Activated CD8-positive, alpha-beta memory T cell treated with anti-CD3 and anti-CD28 coated beads, Interleukin-2, amount 50 U/mL, for 24 hours (primary cell): ENCODE data around the gene MARCHF10.
"Not testable (repeated sequence)": the region's sequence is repeated elsewhere in the genome, so short reads cannot be mapped to it uniquely, and the experiment has no call there.

ENCODE experiments used
- DNase-seq: peaks from one replicate; pipeline ENCODE4 v3.0.0-alpha.2; 2020; ENCODE audit errors: extremely low read depth

The MARCHF10 gene

DNA sequence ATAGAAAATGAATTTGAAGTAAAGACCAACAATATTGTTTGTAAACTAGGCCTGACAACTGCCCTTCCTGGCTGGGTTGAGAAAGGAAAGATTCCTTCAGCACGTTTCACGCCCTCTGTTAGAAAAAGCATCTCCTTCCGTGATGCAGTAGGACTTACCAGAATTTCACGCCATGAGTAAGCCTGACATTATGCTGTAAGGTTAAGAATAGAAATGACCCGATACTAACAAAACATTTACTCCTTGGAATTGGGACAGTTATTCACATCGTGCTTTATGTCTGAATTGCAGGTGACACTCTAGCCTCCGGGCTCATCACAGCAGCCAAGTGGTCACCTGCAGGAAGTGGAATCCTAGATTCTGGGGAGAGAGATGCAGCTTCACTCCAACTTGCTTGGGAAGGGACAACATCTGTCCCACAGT lies 17.5 kb downstream of the MARCHF10 start:
- DNase-seq, result no peak

DNA sequence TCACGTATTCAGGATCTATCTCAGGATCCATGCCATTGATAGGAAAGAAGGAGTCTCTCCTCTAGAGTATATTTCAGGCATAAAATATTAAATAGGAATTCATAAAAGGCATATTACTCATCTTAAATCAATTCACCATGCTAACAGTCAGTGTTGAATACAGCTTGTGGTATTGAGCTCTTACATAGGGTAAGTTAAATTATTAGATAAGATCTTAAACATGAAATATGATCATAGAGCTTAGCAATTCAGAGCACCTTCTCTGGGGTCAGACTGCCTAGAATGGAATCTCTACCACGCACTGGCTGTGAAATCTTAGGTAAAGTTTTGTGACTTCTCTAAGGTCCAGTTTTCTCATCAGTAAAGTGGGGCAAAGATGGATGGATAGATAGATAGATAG lies 20.7 kb downstream of the MARCHF10 start:
- no peak for DNase-seq

DNA sequence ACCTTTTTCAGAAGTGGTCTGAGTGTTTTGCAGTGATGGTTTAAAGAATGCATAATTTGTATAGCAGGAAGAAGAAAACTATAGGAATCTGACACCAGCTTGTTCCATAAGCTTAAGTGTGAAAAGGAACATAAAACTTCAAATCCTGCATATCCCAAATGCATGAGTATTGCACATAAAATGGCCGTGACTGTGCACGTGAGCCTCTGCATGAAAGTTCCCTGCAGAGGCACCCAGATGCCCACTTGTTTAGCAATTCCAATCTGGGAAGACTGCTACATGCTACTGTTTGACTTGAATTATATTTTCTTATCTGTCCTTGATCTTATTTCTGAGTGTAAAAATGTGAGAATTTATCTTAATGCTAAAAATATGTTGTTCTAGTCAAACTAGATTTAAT lies 21.5 kb downstream of the MARCHF10 start:
- no peak for DNase-seq

DNA sequence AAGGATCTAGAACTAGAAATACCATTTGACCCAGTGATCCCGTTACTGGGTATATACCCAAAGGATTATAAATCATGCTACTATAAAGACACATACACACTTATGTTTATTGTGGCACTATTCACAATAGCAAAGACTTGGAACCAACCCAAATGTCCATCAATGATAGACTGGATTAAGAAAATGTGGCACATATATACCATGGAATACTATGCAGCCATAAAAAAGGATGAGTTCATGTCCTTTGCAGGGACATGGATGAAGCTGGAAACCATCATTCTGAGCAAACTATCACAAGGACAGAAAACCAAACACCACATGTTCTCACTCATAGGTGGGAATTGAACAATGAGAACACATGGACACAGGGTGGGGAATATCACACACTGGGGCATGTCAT lies 22.1 kb downstream of the MARCHF10 start:
- not testable (repeated sequence) for DNase-seq

DNA sequence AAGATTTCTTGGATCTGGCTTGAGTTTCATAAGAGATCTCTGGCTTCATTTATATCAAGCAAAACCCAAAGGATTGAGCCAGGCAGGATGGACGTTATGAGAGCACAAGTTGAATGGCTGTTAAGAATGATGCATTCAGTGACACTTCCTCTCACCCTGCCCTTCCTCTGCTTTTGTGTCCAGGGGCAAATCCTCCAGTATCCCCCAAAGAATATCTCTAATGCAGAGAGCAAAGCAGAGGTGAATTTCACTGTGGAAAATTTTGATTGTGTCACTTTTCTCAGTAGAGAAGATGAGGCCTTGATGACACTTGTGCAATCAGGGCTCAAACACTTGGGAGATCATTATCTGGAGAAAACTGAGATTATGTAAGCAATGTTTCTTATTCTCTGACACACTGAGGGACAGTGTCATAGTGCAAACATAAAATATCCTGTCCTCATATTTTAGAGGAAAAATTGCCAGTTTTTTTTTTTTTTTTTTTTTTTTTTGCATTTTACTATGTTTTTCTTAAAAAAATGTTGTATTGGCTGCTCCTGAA lies 25.3 kb downstream of the MARCHF10 start:
- no peak for DNase-seq

DNA sequence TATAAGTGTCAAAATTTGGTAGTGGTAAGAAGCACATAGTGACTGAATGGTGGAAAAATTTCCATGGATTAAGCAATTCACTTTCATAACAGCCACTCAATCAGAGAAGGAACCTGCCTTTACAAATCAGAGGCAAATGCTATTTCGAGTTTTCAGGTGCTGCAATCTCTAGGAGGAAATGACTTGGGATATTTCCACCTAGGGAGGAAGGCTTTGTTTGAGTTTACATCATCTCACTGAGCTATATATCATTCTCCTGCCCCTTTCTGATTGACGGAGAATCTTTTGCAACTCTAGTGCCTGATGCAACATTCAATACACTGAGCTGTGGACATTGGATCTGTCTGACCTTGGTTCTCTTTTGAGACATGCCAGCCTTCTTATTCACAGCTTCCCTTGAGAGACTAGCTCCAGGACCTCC lies 26.3 kb downstream of the MARCHF10 start:
- no peak for DNase-seq

DNA sequence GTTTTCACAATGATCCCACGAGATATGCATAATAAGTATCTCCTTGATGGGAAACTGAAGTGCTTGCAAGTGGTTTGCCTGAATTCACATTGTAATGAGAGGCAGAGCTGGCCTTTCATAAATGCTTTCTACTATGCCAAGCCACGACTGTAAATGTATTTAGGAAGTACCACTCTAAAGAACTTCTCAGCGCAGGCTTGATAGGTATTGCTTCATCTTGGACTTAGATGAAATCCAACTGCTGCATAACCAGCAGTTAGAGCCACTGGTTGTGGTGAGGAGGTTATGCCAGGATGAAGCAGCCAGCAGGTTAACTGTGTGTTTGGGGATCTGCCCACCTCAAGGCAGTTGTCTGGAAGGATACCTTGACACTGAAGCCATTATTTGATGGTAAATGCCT lies 26.8 kb downstream of the MARCHF10 start:
- no peak for DNase-seq

DNA sequence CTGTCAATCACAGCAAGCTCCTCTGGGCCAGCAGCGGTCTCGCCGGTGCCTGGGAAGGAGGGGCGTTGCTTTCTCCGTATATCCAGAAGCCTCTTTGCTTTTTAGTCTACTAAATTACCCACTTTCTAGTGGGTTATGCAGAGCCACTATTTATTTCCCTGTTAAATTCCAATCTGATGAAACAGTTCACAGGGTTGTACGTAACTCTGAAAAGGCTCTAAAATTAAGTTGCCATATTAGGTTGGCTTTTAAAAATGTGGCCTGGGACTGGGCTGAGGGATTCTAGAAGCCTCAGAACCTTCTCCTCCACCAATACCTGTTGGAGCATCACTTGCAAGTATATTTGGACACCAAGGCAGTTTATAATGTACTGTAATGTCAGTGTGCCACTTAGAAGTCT lies 27.2 kb downstream of the MARCHF10 start:
- DNase-seq, result no peak

DNA sequence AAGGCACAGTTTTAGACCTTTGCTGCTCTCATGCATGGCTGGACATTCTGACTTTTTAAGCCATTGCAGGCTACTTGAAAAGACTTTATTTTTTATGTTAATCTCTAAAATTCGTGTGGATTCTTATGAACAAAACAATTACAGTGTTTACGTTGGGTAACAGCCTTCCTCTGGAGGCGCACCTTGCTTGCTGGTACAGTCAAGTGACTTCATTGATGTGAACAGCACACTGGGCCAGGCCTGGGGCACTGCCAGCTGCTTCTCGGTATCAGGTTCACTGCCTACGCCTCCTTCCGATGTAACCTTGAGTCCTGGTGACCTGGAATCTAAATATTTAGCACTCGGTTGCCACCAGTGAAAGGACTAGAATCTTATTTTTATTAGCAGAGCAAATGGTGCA lies 27.8 kb downstream of the MARCHF10 start:
- no peak for DNase-seq

DNA sequence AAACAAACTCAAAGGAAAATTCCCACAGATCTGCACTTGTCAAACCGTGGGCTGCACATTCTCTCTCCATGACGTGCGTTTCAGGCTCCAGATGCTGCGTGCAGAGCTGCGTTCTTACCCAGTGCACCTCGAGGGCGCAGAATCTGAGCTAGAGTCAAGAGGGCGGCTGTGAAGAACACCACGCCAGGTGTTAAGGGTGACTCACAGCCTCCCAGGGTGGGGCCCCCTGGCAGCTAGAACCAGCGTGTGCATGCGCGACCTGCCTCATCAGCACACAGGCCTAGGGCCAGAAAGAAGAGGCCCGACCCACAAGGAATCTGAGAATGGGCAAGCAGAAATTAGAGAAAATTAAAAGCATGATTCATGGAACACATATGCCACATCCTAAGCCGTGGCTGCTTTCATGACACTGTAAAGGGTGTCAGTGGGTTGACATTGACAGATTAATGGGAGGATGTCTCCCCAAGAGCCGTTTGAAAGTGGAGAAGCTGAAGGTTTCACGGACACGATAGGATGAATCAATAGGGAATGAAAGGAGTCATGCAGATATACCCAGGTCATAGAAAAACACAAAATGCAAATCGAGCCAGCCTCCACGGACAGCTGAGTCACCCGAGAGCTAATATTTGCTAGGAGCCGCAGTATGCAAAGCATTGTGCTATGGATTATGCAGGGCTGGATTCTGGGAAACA lies 29.0 kb downstream of the MARCHF10 start:
- no peak for DNase-seq

DNA sequence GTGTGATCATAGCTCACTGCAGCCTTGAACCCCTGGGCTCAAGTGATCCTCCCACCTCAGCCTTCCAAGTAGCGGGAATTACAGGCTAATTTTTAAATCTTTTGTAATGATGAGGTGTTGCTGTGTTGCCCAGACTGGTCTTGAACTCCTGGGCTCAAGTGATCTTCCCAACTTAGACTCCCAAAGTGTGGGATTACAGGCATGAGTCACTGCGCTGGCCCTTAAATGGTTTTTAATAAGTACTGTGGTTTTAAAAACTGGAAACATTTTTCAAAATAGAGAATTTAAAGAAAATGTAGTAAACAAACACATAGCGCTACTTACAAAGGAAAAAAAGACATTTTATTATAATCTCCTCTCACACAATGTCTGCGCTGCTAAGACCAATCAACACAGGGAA lies 32.2 kb downstream of the MARCHF10 start:
- DNase-seq, result no peak

DNA sequence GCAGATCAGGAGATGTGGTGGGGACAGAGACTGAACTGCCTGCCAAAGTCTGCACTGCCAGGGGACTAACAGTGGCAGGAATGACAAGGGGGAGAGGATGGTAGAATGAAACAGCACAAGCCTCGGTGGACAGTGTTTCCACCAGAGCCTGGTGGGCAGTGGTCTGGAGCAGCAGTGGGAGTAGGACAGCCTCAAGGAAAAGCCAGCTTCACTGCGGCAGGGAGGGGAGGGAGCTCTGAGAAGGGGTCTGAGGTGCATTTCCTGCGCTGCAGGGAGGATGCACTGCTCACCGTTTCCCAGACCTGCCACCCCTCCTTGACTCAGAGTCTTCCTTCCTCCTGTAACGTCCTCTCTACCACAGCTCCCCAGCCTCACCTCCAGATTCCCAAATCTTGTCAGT lies 33.8 kb downstream of the MARCHF10 start:
- DNase-seq, result no peak

DNA sequence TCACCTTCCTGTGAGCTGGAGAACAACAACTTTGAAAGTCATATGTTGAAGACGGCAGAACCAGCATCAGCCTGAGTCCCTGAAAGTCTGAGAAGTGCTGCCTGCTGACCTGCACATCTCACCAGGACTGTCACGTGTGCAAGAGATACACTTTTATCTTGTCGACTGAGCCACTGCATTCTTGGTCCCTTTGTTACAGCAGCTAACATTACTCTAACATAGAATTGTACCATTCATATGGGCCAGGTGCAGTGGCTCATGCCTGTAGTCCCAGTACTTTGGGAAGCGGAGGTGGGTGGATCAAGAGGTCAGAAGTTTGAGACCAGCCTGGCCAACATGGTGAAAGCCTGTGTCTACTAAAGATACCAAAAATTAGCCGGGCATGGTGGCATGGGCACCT lies 40.1 kb downstream of the MARCHF10 start:
- DNase-seq, result no peak

DNA sequence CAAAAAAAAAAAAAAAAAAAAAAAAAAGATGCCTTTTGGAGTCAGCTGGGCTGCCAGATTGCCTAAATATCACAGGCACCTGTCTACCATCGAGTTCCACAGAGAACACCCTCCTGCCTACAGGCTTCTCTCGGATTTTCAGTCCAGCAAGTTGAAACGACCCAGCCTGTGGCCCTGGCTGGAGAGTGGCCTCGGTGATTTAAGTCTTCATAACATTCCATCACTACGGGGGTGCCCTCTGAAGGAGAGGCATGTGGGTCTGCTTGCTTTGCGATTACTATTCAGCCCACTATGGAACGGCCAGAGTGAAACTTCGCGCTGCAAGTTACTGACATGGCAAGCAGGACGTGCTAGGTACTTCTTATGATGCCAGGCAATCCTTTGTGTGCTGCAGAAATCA lies 42.8 kb downstream of the MARCHF10 start:
- DNase-seq, result no peak

DNA sequence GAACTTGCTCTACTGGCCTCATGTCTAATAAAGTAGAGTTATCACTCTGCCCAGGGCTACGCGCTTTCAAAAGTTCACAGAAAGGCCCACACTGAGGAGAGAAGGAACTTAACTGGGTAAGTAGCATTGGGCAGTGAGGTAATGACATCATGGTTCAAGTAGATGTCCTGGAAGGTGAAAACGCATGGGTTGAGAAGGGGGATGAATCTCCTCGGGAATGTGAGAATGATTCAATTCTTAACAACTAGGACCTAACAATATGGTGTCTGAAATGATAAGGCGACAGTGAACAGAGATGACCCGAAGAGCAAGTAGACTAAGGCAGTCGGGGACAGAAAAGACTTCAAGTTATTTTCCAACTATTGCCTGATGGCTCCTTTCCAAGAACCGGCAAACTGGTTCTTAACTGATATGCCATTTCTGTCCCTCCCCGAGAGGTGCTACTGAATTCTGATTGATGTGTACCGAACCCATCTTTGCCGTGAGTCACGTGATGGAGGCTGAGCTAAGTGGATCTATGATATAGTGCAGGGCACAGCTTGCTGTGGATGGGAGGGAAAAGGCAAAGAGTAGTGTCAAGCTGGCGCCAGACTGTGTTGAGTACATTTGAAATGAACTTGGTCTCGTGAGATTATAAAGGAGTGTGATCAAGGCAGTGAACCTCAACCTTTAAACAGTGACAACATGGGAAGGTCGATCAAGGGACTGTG lies 44.1 kb downstream of the MARCHF10 start:
- DNase-seq, result no peak

DNA sequence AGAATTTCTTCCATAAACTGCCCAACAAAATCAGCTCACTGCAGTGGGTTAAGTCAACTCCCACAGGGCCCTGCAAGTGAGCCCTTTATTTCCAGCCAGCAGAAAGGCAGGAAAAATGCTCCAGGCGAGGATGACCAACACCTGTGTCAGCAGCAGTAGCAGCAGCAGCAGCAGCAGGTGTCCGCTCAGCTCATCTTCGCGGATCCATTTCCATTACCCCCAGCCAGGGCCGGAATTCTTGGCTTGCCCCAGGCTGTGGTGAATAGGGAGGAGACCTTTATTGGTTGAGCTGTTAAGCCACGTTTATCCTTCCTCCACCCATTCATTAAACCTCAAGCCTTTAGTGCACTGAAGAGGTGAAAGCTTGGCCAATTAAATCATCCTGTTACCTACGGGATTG lies 46.2 kb downstream of the MARCHF10 start:
- no peak for DNase-seq

DNA sequence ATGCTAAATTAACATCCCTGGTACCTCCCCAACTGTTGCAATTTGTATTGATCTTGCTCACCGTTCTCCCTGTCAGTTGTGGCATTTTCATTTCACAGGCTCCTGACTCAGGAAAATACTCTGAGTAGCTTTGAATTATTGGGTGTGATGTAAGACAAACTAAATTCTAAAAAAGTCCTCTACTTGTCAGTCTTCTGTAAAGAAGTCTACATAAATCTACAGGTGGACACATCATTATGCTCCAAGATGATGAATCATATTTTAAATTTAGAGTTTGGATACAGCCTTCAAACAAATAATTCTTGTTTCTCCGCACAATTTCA lies 47.2 kb downstream of the MARCHF10 start:
- no peak for DNase-seq

DNA sequence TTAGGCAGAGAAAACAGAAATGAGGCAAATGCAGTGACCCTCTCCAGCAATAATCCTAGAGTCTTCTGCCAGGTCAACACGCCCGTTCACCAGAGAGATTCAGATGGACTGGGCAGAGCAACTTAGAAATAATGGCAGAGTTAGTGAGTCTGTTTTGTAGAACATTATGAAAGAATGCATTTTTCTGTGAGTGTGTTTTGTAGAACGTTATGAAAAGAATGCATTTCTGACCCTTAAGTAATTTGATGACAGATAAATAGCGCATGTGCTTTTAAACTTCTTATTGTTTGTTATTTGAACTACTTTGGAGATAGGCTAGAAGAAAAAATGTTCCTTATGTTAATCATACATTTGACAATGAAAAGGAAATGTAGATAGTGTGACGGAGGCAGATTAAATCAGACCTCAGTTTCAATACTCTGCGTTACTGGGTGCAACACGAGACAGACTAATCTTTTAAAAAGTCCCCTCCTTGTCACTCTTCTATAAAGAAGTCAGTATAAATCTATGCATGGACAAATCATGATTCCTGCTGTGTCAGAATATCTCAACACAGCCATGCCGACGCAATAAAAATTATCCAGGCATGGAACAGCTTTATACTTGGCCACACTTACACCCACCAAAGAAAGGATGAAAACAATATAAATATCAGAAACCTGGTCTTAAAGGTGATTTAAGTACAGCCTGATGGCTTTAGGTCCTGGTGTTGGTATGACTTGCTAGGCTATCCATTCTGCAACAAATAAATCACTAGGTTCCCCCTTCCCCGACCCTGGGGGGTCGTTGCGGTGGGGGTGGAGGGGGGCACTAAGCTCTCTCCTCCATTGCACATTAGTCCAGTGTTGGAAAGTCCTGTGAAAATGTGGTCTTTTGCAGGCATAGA lies 47.8 kb downstream of the MARCHF10 start:
- DNase-seq, result no peak

DNA sequence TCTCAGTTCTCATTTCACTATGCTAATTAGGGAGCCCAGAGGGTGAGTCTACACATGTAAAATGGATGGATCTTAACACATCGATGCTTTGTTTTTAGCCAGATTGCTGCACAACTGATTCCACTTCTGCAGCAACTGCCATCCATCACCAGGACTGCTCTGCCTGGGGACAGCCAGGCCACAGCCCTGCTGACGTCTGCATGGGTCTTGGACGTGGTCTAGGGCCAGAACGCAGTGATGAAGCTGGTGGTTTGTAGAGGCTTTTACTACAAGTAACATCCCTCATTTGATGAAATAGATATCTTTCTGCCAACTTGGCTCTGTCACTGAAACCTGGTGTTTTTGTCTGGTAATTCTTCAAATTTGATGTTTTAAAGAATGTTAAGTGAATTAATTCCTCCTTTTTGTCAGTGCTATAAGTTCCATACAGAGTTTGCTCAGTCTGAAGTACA lies 50.6 kb downstream of the MARCHF10 start:
- DNase-seq, result no peak

DNA sequence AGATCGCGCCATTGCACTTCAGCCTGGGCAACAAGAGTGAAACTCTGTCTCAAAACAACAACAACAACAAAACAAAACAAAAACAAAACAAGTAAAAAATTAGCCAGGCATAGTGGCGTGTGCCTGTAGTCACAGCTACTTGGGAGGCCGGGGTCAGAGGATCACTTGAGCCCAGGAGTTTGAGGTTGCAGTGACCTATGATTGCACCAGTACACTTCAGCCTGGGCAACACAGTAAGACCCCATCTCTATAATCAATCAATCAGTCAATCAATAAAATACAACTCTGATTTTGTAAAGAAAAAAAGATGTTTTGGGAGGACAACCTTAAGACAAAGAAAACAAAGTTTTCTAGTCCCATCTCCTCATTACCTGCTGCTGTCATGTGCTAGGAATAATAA lies 51.9 kb downstream of the MARCHF10 start:
- no peak for DNase-seq

DNA sequence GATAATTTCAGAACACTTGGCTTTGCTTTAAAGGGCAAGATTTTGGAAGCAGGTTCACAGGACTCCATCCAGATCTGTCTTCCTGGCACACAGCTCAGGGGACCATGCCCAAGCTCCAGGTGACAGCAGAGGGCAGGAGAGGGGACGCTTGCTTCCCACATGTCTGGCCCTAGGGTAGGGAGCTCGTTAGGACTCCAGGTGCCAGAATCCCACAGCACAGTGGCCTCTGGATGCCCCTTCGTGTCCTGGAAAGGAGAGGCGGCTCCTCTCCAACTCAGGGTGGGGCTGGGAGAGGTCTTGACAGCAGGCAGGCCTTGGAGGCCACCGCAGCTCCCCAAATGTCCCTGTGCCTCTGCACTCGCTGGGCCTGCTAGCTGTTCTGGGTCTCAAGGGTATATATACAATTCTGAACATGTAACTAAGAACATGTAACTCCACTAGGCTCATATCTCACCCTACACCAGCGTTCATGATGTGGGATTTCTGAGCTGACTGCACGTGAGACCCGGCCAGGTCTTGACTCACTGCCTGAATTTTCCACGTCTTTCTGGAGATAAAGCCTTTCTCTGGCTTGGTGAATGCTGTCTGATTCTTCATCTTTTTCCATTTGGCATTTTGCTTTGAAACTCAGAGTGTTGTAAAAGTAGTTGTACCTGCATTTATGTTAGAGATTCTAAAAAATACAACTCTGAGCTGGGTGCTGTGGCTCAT lies 52.8 kb downstream of the MARCHF10 start:
- no peak for DNase-seq

DNA sequence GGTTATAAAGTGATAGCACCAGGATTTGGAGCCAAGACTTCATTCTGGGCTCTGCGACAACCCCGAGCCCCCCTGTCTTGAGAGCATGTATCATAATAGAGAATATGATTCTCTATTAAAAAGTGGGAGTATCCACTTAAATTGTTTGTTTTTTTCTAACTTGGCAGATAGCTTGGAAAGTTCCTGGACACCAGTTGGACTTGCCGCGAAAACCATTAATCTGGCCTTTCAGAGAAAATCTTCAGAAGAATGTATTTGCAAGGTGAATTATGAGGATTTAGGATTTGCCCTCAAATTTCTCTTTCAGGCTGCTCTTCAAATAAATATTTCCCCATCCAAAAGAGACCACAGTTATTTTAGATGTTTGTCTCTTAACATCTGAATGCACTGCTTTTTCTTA lies 53.5 kb downstream of the MARCHF10 start:
- no peak for DNase-seq
